ENCODE results near the gene SERGEF.

GRCh38 chr11:17767301-17767885 is 245.5 kb downstream of the SERGEF start:
- TF ChIP-seq POLR2A (IDR thresholded peaks at IDR 0.05): no peak
- no peak for TF ChIP-seq CTCF (IDR thresholded peaks at IDR 0.05)
